Activated CD4-positive, alpha-beta T cell treated with anti-CD3 and anti-CD28 coated beads, Interleukin-2, amount 10 ng/mL, durations not matched to agents 24 days and 14 days (primary cell): Measurements from ENCODE around the gene EBF3. TPM values are rescaled to one million over a fixed set of nuclear protein-coding genes. Genes with fewer than 3 reads are reported as not detected.

Experiments
- DNase-seq: peaks from one replicate; pipeline ENCODE4 v3.0.0; 2022
- H3K27ac Mint-ChIP-seq: one replicate; pipeline ENCODE4 v1.8.0; 2022; ENCODE audit warnings: mild to moderate bottlenecking, mixed read lengths
- H3K27me3 Mint-ChIP-seq: one replicate; pipeline ENCODE4 v1.8.0; 2022; ENCODE audit warnings: mixed read lengths
- H3K36me3 Mint-ChIP-seq: one replicate; pipeline ENCODE4 v1.8.0; 2022; ENCODE audit warnings: low read depth, mild to moderate bottlenecking, mixed read lengths
- H3K4me1 Mint-ChIP-seq: one replicate; pipeline ENCODE4 v1.8.0; 2021; ENCODE audit warnings: mixed read lengths
- H3K4me3 Mint-ChIP-seq: one replicate; pipeline ENCODE4 v1.8.0; 2022; ENCODE audit warnings: mild to moderate bottlenecking, moderate library complexity, mixed read lengths
- H3K9me3 Mint-ChIP-seq: one replicate; pipeline ENCODE4 v1.8.0; 2021; ENCODE audit warnings: mixed read lengths
- intact Hi-C: fragments of 100-400 bp; cut with micrococcal nuclease; formaldehyde crosslinking; loops from one replicate; pipeline ENCODE4 v1.15.1; 2023
- total RNA-seq: library from RNA; stranded (reverse); gene quantifications from 2 replicates; pipeline ENCODE4 v1.2.3, GENCODE V29; 2022

EBF3 gene
- total RNA-seq, 1 donor from 2014 or later, result not detected

GRCh38 chr10:129940617-129941198 lies 23.4 kb downstream of the EBF3 start:
- DNase-seq, result no peak
- no peak overlapping the region for H3K27ac Mint-ChIP-seq
- H3K36me3 Mint-ChIP-seq, result no peaks in the 10 kb centered on the region
- H3K4me3 Mint-ChIP-seq, result no peak overlapping the region
- no peaks in the 10 kb centered on the region for H3K4me1 Mint-ChIP-seq
- intact Hi-C loops, result no loop called here
- no peaks in the 10 kb centered on the region for H3K27me3 Mint-ChIP-seq
- H3K9me3 Mint-ChIP-seq, result no peaks in the 10 kb centered on the region

- H3K4me3 Mint-ChIP-seq, result no peak overlapping the region
- H3K27me3 Mint-ChIP-seq, result no peaks in the 10 kb centered on the region
- H3K27ac Mint-ChIP-seq, result no peak overlapping the region
- no peaks in the 10 kb centered on the region for H3K36me3 Mint-ChIP-seq
- no peaks in the 10 kb centered on the region for H3K9me3 Mint-ChIP-seq
- intact Hi-C loops, result no loop called here
- H3K4me1 Mint-ChIP-seq, result no peaks in the 10 kb centered on the region
- no peak for DNase-seq
These were observed 24.4 kb downstream of the EBF3 start for GRCh38 chr10:129939416-129940275.

- Mint-ChIP-seq H3K36me3 (no peaks in the 10 kb centered on the region), H3K27ac (no peak overlapping the region), H3K4me3 (no peak overlapping the region), H3K9me3 (no peaks in the 10 kb centered on the region), H3K4me1 (no peaks in the 10 kb centered on the region), H3K27me3 (no peaks in the 10 kb centered on the region)
- intact Hi-C loops, result no loop called here
- DNase-seq, result no peak
These were observed 25.6 kb downstream of the EBF3 start for GRCh38 chr10:129938460-129938859.

GRCh38 chr10:129937351-129937751 lies 26.7 kb downstream of the EBF3 start:
- no peaks in the 10 kb centered on the region for H3K9me3 Mint-ChIP-seq
- H3K27me3 Mint-ChIP-seq, result no peaks in the 10 kb centered on the region
- H3K36me3 Mint-ChIP-seq, result no peaks in the 10 kb centered on the region
- no peaks in the 10 kb centered on the region for H3K4me1 Mint-ChIP-seq
- intact Hi-C loops, result no loop called here
- no peak overlapping the region for H3K4me3 Mint-ChIP-seq
- H3K27ac Mint-ChIP-seq, result no peak overlapping the region
- no peak for DNase-seq

GRCh38 chr10:129936923-129937300 lies 27.2 kb downstream of the EBF3 start:
- H3K27me3 Mint-ChIP-seq, result no peaks in the 10 kb centered on the region
- DNase-seq, result no peak
- no peaks in the 10 kb centered on the region for H3K9me3 Mint-ChIP-seq
- H3K4me3 Mint-ChIP-seq, result no peak overlapping the region
- H3K36me3 Mint-ChIP-seq, result no peaks in the 10 kb centered on the region
- intact Hi-C loops, result no loop called here
- no peaks in the 10 kb centered on the region for H3K4me1 Mint-ChIP-seq
- H3K27ac Mint-ChIP-seq, result no peak overlapping the region

- H3K27ac Mint-ChIP-seq, result no peak overlapping the region
- intact Hi-C loops, result no loop called here
- H3K4me1 Mint-ChIP-seq, result no peaks in the 10 kb centered on the region
- H3K4me3 Mint-ChIP-seq, result no peak overlapping the region
- no peaks in the 10 kb centered on the region for H3K9me3 Mint-ChIP-seq
- H3K36me3 Mint-ChIP-seq, result no peaks in the 10 kb centered on the region
- no peak for DNase-seq
- no peaks in the 10 kb centered on the region for H3K27me3 Mint-ChIP-seq
These were observed 27.7 kb downstream of the EBF3 start for GRCh38 chr10:129936266-129936922.

- Mint-ChIP-seq H3K4me3 (no peak overlapping the region), H3K9me3 (no peaks in the 10 kb centered on the region), H3K27ac (no peak overlapping the region), H3K36me3 (no peaks in the 10 kb centered on the region), H3K4me1 (no peaks in the 10 kb centered on the region), H3K27me3 (no peaks in the 10 kb centered on the region)
- no peak for DNase-seq
- intact Hi-C loops, result no loop called here
These were observed 28.3 kb downstream of the EBF3 start for GRCh38 chr10:129935867-129936152.

GRCh38 chr10:129935102-129935866 lies 28.8 kb downstream of the EBF3 start:
- no peaks in the 10 kb centered on the region for H3K27me3 Mint-ChIP-seq
- H3K4me3 Mint-ChIP-seq, result no peak overlapping the region
- H3K4me1 Mint-ChIP-seq, result no peaks in the 10 kb centered on the region
- no peaks in the 10 kb centered on the region for H3K36me3 Mint-ChIP-seq
- intact Hi-C loops, result no loop called here
- no peak for DNase-seq
- no peak overlapping the region for H3K27ac Mint-ChIP-seq
- no peaks in the 10 kb centered on the region for H3K9me3 Mint-ChIP-seq

- Mint-ChIP-seq H3K9me3 (no peaks in the 10 kb centered on the region), H3K27me3 (no peaks in the 10 kb centered on the region)
- DNase-seq, result no peak
These were observed 29.7 kb downstream of the EBF3 start for GRCh38 chr10:129934196-129934925.

GRCh38 chr10:129933456-129934092 lies 30.5 kb downstream of the EBF3 start:
- no peaks in the 10 kb centered on the region for H3K36me3 Mint-ChIP-seq
- no peaks in the 10 kb centered on the region for H3K4me1 Mint-ChIP-seq
- H3K4me3 Mint-ChIP-seq, result no peak overlapping the region
- no peak for DNase-seq
- intact Hi-C loops, result no loop called here
- no peak overlapping the region for H3K27ac Mint-ChIP-seq
- no peaks in the 10 kb centered on the region for H3K9me3 Mint-ChIP-seq
- no peaks in the 10 kb centered on the region for H3K27me3 Mint-ChIP-seq

More at GRCh38 chr10:129934196-129934925, 29.7 kb downstream of the EBF3 start:
- intact Hi-C loops, result no loop called here
- H3K4me1 Mint-ChIP-seq, result no peaks in the 10 kb centered on the region
- no peak overlapping the region for H3K27ac Mint-ChIP-seq
- no peaks in the 10 kb centered on the region for H3K36me3 Mint-ChIP-seq
- H3K4me3 Mint-ChIP-seq, result no peak overlapping the region

GRCh38 chr10:129932751-129933433 lies 31.2 kb downstream of the EBF3 start:
- no peaks in the 10 kb centered on the region for H3K36me3 Mint-ChIP-seq
- intact Hi-C loops, result no loop called here
- DNase-seq, result no peak
- no peaks in the 10 kb centered on the region for H3K4me1 Mint-ChIP-seq
- no peak overlapping the region for H3K27ac Mint-ChIP-seq
- no peaks in the 10 kb centered on the region for H3K9me3 Mint-ChIP-seq
- no peaks in the 10 kb centered on the region for H3K27me3 Mint-ChIP-seq
- H3K4me3 Mint-ChIP-seq, result no peak overlapping the region

- H3K27me3 Mint-ChIP-seq, result no peaks in the 10 kb centered on the region
- intact Hi-C loops, result no loop called here
- no peaks in the 10 kb centered on the region for H3K9me3 Mint-ChIP-seq
- no peak overlapping the region for H3K27ac Mint-ChIP-seq
- no peak overlapping the region for H3K4me3 Mint-ChIP-seq
- no peaks in the 10 kb centered on the region for H3K4me1 Mint-ChIP-seq
- DNase-seq, result no peak
- no peaks in the 10 kb centered on the region for H3K36me3 Mint-ChIP-seq
These were observed 31.9 kb downstream of the EBF3 start for GRCh38 chr10:129932182-129932581.
